Fibroblast of lung (primary cell): ENCODE results near the gene ATXN2. TPM values are rescaled to one million over a fixed set of nuclear protein-coding genes. Genes with fewer than 3 reads are reported as not detected.

Source experiments
- DNase-seq, 2 donors: peaks; one replicate each; pipeline versions ENCODE4 v3.0.0 to v3.0.0-alpha.2; 2010; ENCODE audit warnings: low read depth in 2 of 2
- H2AFZ ChIP-seq: 2 replicates; pipeline ENCODE4 v1.5.1; 2012; ENCODE audit warnings: low read length, control low read depth, inconsistent platforms
- H3K27ac ChIP-seq: 2 replicates; pipeline ENCODE4 v1.5.1; 2011; ENCODE audit warnings: low read length, control low read depth; ENCODE audit not compliant: insufficient read depth
- H3K27me3 ChIP-seq: 2 replicates; pipeline ENCODE4 v1.5.1; 2011; ENCODE audit warnings: mild to moderate bottlenecking, low read length; ENCODE audit not compliant: control insufficient read depth, insufficient read depth
- H3K36me3 ChIP-seq: 2 replicates; pipeline ENCODE4 v1.5.1; 2011; ENCODE audit warnings: low read length; ENCODE audit not compliant: control insufficient read depth, insufficient read depth
- H3K4me1 ChIP-seq: 2 replicates; pipeline ENCODE4 v1.5.1; 2011; ENCODE audit warnings: low read length; ENCODE audit not compliant: control insufficient read depth, insufficient read depth; ENCODE audit errors: extremely low read depth
- H3K4me2 ChIP-seq: 2 replicates; pipeline ENCODE4 v1.5.1; 2011; ENCODE audit warnings: low read length, control low read depth; ENCODE audit not compliant: insufficient read depth; ENCODE audit errors: extremely low read depth
- H3K4me3 ChIP-seq, 4 experiments: fragments of 200-600 bp in 1 of 4; sonication (generic) in 1 of 4; replicated peaks in 1 of 4; 2 replicates each; pipeline ENCODE4 v1.5.1; 2011 to 2016; ENCODE audit warnings: low read length in 4 of 4, low read depth in 3 of 4, mild to moderate bottlenecking in 3 of 4, control low read depth in 2 of 4, inconsistent platforms in 1 of 4, mixed read lengths in 1 of 4; ENCODE audit not compliant: insufficient read depth in 1 of 4; ENCODE audit errors: control extremely low read depth in 1 of 4
- H3K79me2 ChIP-seq: 2 replicates; pipeline ENCODE4 v1.5.1; 2012; ENCODE audit warnings: mild to moderate bottlenecking, low read length, inconsistent platforms; ENCODE audit not compliant: control insufficient read depth, insufficient read depth
- H3K9ac ChIP-seq: 2 replicates; pipeline ENCODE4 v1.5.1; 2011; ENCODE audit warnings: mild to moderate bottlenecking, low read length, control low read depth; ENCODE audit not compliant: insufficient read depth
- H3K9me3 ChIP-seq: 2 replicates; pipeline ENCODE4 v1.5.1; 2012; ENCODE audit warnings: low read depth, low read length; ENCODE audit not compliant: control insufficient read depth, insufficient read depth
- H4K20me1 ChIP-seq: 2 replicates; pipeline ENCODE4 v1.5.1; 2011; ENCODE audit warnings: low read length; ENCODE audit not compliant: control insufficient read depth, insufficient read depth; ENCODE audit errors: extremely low read depth
- EZH2 ChIP-seq: IDR thresholded peaks from 2 replicates; pipeline ENCODE4 v1.5.1; 2012; ENCODE audit warnings: low read length, control low read depth, mild to moderate bottlenecking; ENCODE audit errors: missing control alignments
- polyA plus RNA-seq, 2 donors: library from polyadenylated mRNA; depleted of rRNA in 1 of 2; stranded (reverse) in 1 of 2; unstranded in 1 of 2; fragments of >200 nt; gene quantifications; 2 replicates each; pipeline ENCODE4 v1.2.1, GENCODE V29; 2011 to 2012; ENCODE audit warnings: missing spikeins in 1 of 2
- total RNA-seq: library from RNA; depleted of rRNA; stranded (reverse); fragments of >200 nt; gene quantifications from 2 replicates; pipeline ENCODE4 v1.2.1, GENCODE V29; 2014
- TF ChIP-seq, protein P1 (sequence below), 2 donors: IDR thresholded peaks in 1 of 2; conservative IDR thresholded peaks in 1 of 2; 1 replicate in 1 of 2; 2 replicates in 1 of 2; pipeline ENCODE4 v1.5.1; 2011 to 2012; ENCODE audit warnings: low read length in 2 of 2, control low read depth in 1 of 2, inconsistent platforms in 1 of 2, low read depth in 1 of 2, mild to moderate bottlenecking in 1 of 2

ATXN2 gene
- total and polyA plus RNA-seq, 2 donors (not counting 1 experiment from before 2014, with no cell fraction given): 25.9 to 31.2 TPM

DNA sequence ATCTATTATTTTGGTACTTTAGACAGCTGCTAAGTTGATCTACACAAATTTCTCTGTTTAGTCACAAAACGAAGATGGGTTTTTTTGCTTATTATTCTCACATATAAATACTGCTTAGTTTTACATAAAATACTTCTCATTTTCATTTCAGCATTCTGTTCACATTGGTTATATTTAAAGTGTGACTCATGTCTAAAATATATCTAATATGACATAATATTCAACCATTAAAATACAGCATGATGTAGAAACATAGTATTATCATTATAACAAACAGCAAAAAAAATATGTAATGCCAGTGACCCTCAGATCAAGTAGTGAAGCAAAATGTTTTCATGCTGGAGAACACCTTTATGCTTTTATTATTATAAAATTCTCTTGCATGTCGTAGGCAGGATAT, 129.7 kb downstream of the ATXN2 start:
- Histone ChIP-seq H3K27me3 (no peaks in the 10 kb centered on the region), H3K4me1 (peaks cover 29% of the 10 kb centered on the region), H3K4me3 (no peak overlapping the region), H3K9me3 (no peaks in the 10 kb centered on the region), H4K20me1 (no peaks in the 10 kb centered on the region), H3K27ac (peak overlapping the region; percentile 70), H2AFZ (no peak overlapping the region), H3K9ac (no peak overlapping the region), H3K79me2 (peaks cover 3% of the 10 kb centered on the region), H3K4me2 (peak overlapping the region; percentile 52), H3K36me3 (peaks cover 10% of the 10 kb centered on the region)
- peak; percentile 25 to 65 for DNase-seq
- no peak for TF ChIP-seq EZH2
- TF ChIP-seq, protein P1, sequence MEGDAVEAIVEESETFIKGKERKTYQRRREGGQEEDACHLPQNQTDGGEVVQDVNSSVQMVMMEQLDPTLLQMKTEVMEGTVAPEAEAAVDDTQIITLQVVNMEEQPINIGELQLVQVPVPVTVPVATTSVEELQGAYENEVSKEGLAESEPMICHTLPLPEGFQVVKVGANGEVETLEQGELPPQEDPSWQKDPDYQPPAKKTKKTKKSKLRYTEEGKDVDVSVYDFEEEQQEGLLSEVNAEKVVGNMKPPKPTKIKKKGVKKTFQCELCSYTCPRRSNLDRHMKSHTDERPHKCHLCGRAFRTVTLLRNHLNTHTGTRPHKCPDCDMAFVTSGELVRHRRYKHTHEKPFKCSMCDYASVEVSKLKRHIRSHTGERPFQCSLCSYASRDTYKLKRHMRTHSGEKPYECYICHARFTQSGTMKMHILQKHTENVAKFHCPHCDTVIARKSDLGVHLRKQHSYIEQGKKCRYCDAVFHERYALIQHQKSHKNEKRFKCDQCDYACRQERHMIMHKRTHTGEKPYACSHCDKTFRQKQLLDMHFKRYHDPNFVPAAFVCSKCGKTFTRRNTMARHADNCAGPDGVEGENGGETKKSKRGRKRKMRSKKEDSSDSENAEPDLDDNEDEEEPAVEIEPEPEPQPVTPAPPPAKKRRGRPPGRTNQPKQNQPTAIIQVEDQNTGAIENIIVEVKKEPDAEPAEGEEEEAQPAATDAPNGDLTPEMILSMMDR (conservative IDR thresholded peaks at IDR 0.05 in 1 of 2, IDR thresholded peaks at IDR 0.05 in 1 of 2; ENCODE audit: low read depth in 1 of 2, low read length in 2 of 2): no peak

DNA sequence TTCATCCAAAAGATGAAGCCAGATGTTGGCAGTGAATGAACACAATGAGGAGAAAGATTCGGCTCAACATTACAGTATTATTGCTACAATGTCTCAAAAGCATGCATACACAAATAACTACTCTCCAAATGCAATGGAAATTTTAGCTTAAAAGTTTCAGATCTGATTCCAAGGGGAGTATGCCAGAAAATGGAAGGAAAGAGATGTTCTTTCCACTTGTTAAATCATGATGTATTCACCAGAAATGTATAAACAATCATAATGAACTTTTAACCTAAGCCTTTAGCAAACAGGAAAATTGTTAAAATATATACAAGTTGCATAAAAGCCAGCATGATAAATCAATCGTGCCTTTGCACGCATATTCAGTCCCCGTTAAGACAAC, 131.3 kb downstream of the ATXN2 start:
- Histone ChIP-seq H3K36me3 (peaks cover 11% of the 10 kb centered on the region), H3K4me1 (peaks cover 32% of the 10 kb centered on the region), H3K27ac (peak overlapping the region; percentile 81), H3K79me2 (peaks cover 6% of the 10 kb centered on the region), H2AFZ (no peak overlapping the region), H3K4me2 (peak overlapping the region; percentile 61), H3K4me3 (no peak overlapping the region), H3K9ac (no peak overlapping the region), H4K20me1 (no peaks in the 10 kb centered on the region), H3K9me3 (no peaks in the 10 kb centered on the region), H3K27me3 (no peaks in the 10 kb centered on the region)
- TF ChIP-seq, protein P1 (conservative IDR thresholded peaks at IDR 0.05 in 1 of 2, IDR thresholded peaks at IDR 0.05 in 1 of 2; ENCODE audit: low read depth in 1 of 2, low read length in 2 of 2): no peak
- no peak for TF ChIP-seq EZH2
- peak; percentile 19 to 92 for DNase-seq

DNA sequence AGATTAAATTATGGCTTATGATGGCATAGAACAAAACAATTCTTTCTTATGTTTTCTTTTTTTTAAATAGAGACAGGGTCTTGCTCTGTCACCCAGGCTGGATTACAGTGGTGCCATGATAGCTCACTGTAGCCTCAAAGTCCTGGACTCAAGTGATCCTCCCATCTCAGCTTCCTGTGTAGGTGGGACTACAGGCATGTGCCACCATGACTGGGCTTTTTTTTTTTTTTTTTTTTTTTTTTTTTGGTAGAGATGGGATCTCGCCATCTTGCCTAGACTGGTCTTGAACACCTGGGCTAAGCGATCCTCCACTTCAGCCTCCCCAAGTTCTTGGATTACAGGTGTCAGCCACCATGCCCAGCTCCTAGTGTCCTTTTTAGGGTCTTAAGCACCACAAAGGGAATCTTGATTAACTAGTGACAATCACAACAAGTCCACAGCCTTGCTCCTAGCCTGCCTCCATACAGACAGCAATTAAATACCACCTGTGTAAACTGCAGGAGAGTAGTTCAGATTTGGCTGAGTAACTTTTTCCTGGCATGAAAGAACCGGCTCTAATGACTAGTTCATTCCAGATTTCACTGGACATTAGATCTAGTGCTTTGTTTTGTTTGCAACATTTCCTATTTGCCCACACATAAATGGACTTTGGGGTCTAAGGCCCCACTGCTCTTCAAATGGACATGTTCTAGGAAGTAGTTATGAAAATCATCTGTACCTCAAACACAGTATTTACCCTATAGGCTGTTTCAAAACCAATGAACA, 131.8 kb downstream of the ATXN2 start:
- peak overlapping the region; percentile 81 for H3K27ac ChIP-seq
- TF ChIP-seq, protein P1 (conservative IDR thresholded peaks at IDR 0.05 in 1 of 2, IDR thresholded peaks at IDR 0.05 in 1 of 2; ENCODE audit: low read depth in 1 of 2, low read length in 2 of 2): no peak
- TF ChIP-seq EZH2: no peak
- peak overlapping the region; percentile 62 for H3K4me2 ChIP-seq
- H3K36me3 ChIP-seq: peaks cover 11% of the 10 kb centered on the region
- H3K79me2 ChIP-seq: peaks cover 6% of the 10 kb centered on the region
- no peak overlapping the region for H3K9ac ChIP-seq
- H3K9me3 ChIP-seq: no peaks in the 10 kb centered on the region
- no peaks in the 10 kb centered on the region for H4K20me1 ChIP-seq
- no peak overlapping the region for H2AFZ ChIP-seq
- no peak overlapping the region for H3K4me3 ChIP-seq
- H3K27me3 ChIP-seq: no peaks in the 10 kb centered on the region
- peak in 1 of 2 donors; percentile 65 for DNase-seq
- peaks cover 34% of the 10 kb centered on the region for H3K4me1 ChIP-seq
